Measurements from ENCODE around the gene SETBP1. TPM values are rescaled to one million over a fixed set of nuclear protein-coding genes. Genes with fewer than 3 reads are reported as not detected.

Gene SETBP1
- total RNA-seq, 1 experiment from 2014 or later, result 3.4 TPM

DNA sequence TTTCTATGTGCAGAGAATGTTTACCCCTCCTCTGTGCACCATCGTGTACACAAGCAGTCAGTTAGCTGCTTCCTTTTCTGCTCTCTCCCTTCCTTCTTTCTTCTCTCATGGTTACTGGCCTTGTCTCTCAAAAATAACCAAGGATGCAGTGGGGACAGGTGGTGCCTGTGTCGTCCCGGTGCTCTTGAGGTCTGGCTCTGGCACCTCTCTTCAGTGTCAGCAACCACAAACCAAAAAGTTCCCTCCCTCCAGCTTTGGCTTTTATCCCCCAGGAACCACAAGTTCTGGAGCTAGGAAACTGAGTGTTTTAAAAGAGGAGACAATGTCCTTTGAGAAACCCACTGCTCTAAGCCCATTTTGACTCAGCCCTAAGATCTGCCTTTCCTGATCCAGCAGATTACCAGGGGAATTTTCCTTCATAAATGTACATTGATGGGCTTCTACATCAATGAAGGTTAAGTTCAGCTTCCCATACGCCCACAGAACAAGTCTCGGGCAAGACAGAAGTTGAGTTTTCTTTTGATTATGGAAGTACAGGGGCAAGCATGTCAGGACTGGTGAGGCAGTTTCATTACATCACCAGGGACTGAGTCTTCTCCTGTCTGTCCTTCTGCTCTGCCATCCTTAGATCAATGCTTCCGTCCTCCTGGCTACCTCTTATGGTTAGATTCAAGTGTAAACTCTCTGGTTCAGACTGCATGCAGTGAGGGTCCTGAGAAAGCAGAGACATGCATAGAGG is 232.2 kb downstream of the SETBP1 start:
- Histone ChIP-seq H3K9me2 (replicated peaks; ENCODE audit: insufficient read depth, low read length) (no peaks in the 10 kb centered on the region), H3K27me3 (ENCODE audit: low read length) (no peaks in the 10 kb centered on the region), H3K27ac (ENCODE audit: low read length) (no peak overlapping the region), H3K4me1 (ENCODE audit: low read length) (no peaks in the 10 kb centered on the region), H3K4me2 (ENCODE audit: low read depth, low read length, poor library complexity, severe bottlenecking) (no peak overlapping the region), H2AFZ (ENCODE audit: low read length) (no peak overlapping the region), H3K4me3 (ENCODE audit: low read length) (no peak overlapping the region), H3K9ac (ENCODE audit: low read length) (no peak overlapping the region), H3K9me3 (ENCODE audit: low read length) (no peaks in the 10 kb centered on the region), H4K20me1 (ENCODE audit: insufficient read depth, low read depth, low read length) (no peaks in the 10 kb centered on the region), H3K36me3 (ENCODE audit: insufficient read depth, low read length) (no peaks in the 10 kb centered on the region), H3K79me2 (ENCODE audit: low read length) (no peaks in the 10 kb centered on the region)
- no peak for DNase-seq

DNA sequence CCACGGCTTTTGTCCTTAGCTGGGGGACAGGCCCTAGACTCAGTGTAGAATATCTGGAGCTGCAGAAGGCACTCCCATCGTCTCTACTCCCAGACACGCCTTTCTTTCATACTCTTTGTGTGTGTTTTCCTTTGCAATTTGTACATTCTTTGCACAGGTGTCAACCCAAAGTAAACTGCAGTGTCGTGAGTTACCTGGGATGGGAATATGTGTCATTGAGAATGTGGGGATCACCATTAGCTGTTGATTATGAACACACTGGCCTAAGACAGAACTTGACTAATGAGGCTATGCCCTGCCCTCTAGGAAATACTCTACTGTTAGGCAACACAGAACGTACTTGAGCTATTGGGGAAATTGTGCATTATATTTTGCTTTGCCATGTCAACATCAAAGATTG is 233.3 kb downstream of the SETBP1 start:
- Histone ChIP-seq H2AFZ (ENCODE audit: low read length) (no peak overlapping the region), H3K4me1 (ENCODE audit: low read length) (no peaks in the 10 kb centered on the region), H3K9me2 (replicated peaks; ENCODE audit: insufficient read depth, low read length) (no peaks in the 10 kb centered on the region), H3K27me3 (ENCODE audit: low read length) (no peaks in the 10 kb centered on the region), H3K4me2 (ENCODE audit: low read depth, low read length, poor library complexity, severe bottlenecking) (no peak overlapping the region), H3K27ac (ENCODE audit: low read length) (no peak overlapping the region), H4K20me1 (ENCODE audit: insufficient read depth, low read depth, low read length) (no peaks in the 10 kb centered on the region), H3K9ac (ENCODE audit: low read length) (no peak overlapping the region), H3K4me3 (ENCODE audit: low read length) (no peak overlapping the region), H3K9me3 (ENCODE audit: low read length) (no peaks in the 10 kb centered on the region), H3K79me2 (ENCODE audit: low read length) (no peaks in the 10 kb centered on the region), H3K36me3 (ENCODE audit: insufficient read depth, low read length) (no peaks in the 10 kb centered on the region)
- DNase-seq, result no peak

DNA sequence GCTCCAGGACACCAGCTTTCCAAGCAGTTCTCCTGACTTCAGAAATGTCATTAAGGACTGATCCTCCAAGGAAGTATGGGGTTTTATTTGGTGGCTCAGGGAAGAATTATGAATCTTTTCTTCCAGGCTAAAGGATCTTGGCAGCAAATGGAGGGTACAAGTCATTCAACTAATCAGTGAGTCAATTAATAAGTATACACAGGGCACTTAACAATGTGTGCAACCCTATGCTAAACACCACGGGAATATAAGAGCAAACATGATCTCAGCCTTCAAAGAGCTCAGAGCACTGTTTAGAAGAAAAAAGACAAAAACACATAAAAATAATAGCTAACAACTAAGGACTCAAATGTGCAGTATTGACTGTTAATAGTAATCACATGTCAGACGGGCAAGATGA is 234.5 kb downstream of the SETBP1 start:
- Histone ChIP-seq H3K9ac (ENCODE audit: low read length) (no peak overlapping the region), H2AFZ (ENCODE audit: low read length) (no peak overlapping the region), H3K27me3 (ENCODE audit: low read length) (no peaks in the 10 kb centered on the region), H3K79me2 (ENCODE audit: low read length) (no peaks in the 10 kb centered on the region), H3K9me2 (replicated peaks; ENCODE audit: insufficient read depth, low read length) (no peaks in the 10 kb centered on the region), H3K4me2 (ENCODE audit: low read depth, low read length, poor library complexity, severe bottlenecking) (no peak overlapping the region), H3K4me3 (ENCODE audit: low read length) (no peak overlapping the region), H4K20me1 (ENCODE audit: insufficient read depth, low read depth, low read length) (no peaks in the 10 kb centered on the region), H3K4me1 (ENCODE audit: low read length) (no peaks in the 10 kb centered on the region), H3K9me3 (ENCODE audit: low read length) (no peaks in the 10 kb centered on the region), H3K27ac (ENCODE audit: low read length) (no peak overlapping the region), H3K36me3 (ENCODE audit: insufficient read depth, low read length) (no peaks in the 10 kb centered on the region)
- no peak for DNase-seq

DNA sequence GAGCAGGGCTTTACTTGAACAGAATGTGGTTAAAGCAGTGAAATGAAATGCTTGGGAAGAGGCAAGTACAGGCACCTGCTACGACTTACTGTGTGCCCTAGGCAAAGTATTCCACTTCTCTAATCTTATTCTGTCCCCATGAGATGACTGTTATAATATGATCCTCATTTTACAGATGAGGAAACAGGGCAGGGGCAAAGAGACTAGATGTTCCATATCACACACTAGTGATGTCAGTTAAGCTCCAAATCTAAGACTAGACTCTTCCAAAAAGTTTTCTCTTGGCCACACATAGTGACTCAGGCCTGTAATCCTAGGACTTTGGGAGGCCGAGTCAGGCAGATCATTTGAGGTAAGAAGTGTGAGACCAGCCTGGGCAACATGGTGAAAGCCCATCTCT is 235.0 kb downstream of the SETBP1 start:
- Histone ChIP-seq H3K36me3 (ENCODE audit: insufficient read depth, low read length) (no peaks in the 10 kb centered on the region), H3K4me1 (ENCODE audit: low read length) (no peaks in the 10 kb centered on the region), H3K4me2 (ENCODE audit: low read depth, low read length, poor library complexity, severe bottlenecking) (no peak overlapping the region), H3K27ac (ENCODE audit: low read length) (no peak overlapping the region), H2AFZ (ENCODE audit: low read length) (no peak overlapping the region), H3K27me3 (ENCODE audit: low read length) (no peaks in the 10 kb centered on the region), H3K9ac (ENCODE audit: low read length) (no peak overlapping the region), H3K79me2 (ENCODE audit: low read length) (no peaks in the 10 kb centered on the region), H3K4me3 (ENCODE audit: low read length) (no peak overlapping the region), H3K9me3 (ENCODE audit: low read length) (no peaks in the 10 kb centered on the region), H4K20me1 (ENCODE audit: insufficient read depth, low read depth, low read length) (no peaks in the 10 kb centered on the region), H3K9me2 (replicated peaks; ENCODE audit: insufficient read depth, low read length) (no peaks in the 10 kb centered on the region)
- no peak for DNase-seq

DNA sequence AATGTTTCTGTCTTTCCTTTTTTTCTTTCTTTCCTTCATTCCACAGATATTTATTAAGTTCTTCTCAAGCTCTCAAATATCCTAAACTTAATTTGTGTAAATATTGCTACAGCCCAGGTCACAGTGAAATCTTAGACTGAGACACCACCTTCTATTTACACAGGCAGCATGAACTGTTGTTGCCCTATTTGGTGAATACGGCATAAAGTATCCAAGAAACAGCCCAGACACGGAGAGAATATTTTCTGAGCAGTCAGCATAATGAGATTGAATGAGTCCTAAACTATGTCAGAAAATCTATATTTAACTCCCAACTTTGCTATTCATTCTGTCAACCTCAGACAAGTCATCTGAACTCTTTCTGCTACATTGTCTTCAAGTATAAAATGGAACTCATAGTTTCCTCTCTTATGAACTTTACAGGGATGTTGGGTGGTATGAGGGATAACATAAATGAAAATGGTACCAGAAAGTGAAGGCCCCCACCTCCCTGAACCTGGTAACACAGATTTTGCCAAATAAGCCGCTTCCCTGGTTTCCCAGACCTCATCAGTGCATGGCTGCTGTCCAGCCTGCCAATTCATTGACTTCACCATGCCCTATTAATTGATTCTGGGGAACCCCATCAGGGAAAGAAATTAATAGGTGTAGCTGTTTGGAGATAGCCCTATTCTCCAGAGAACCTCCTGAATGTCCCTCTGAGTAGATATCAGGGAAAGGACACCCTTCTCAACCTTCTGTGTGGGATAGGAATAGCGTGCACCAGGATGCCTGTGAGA is 235.9 kb downstream of the SETBP1 start:
- no peaks in the 10 kb centered on the region for H3K9me2 ChIP-seq (replicated peaks; ENCODE audit: insufficient read depth, low read length)
- H3K4me3 ChIP-seq (ENCODE audit: low read length), result no peak overlapping the region
- H3K9me3 ChIP-seq (ENCODE audit: low read length), result no peaks in the 10 kb centered on the region
- no peaks in the 10 kb centered on the region for H4K20me1 ChIP-seq (ENCODE audit: insufficient read depth, low read depth, low read length)
- no peaks in the 10 kb centered on the region for H3K4me1 ChIP-seq (ENCODE audit: low read length)
- no peak overlapping the region for H2AFZ ChIP-seq (ENCODE audit: low read length)
- no peak for DNase-seq
- no peaks in the 10 kb centered on the region for H3K79me2 ChIP-seq (ENCODE audit: low read length)
- H3K9ac ChIP-seq (ENCODE audit: low read length), result no peak overlapping the region
- H3K27me3 ChIP-seq (ENCODE audit: low read length), result no peaks in the 10 kb centered on the region
- no peak overlapping the region for H3K27ac ChIP-seq (ENCODE audit: low read length)
- no peak overlapping the region for H3K4me2 ChIP-seq (ENCODE audit: low read depth, low read length, poor library complexity, severe bottlenecking)
- no peaks in the 10 kb centered on the region for H3K36me3 ChIP-seq (ENCODE audit: insufficient read depth, low read length)

DNA sequence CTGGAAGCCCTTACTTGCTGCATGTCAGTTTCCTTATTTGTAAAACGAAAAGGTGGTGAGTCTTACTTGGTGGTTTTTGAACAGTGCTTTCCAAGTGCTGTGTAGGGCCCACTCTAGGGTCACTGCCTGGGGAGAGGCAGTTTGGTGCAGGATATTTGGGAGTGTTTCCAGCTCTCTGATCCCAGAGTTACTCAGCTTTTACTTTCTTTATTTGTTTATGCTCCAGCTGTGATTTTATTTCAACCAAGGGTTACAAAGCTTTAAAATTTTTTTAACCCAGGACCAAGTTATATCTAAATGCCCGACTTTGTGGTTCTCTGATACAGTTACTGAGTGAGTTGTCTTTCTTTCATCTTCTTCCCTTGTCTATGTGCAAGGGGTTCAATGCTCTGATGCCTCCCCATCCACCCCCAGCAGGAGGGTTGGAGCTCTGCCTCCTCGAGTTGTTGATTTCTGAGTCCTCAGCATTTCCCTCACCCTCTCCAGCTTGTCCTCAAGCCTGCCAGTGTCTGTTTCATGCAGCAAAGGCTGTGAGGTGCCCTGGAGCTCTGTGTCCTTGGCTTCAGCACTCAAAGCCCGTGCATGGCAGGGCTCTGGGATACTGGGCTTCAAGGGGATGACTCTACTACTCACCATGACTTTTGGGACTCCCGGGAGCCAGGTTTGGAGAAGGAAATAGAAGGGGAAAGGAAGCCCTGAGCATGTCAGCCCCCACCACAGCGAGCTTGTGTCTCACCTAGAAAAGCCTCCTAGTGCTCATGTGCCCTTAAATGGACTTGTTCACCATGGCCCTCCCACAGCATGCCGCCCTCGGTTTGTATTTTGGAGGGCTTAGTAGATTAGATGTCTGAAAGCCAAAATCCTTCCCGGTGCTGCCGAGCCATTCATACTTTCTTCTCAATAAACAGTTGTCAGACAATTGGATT is 236.8 kb downstream of the SETBP1 start:
- Histone ChIP-seq H3K79me2 (ENCODE audit: low read length) (no peaks in the 10 kb centered on the region), H3K4me1 (ENCODE audit: low read length) (no peaks in the 10 kb centered on the region), H3K9me2 (replicated peaks; ENCODE audit: insufficient read depth, low read length) (no peaks in the 10 kb centered on the region), H3K27me3 (ENCODE audit: low read length) (no peaks in the 10 kb centered on the region), H3K4me3 (ENCODE audit: low read length) (no peak overlapping the region), H3K9ac (ENCODE audit: low read length) (no peak overlapping the region), H3K9me3 (ENCODE audit: low read length) (no peaks in the 10 kb centered on the region), H3K4me2 (ENCODE audit: low read depth, low read length, poor library complexity, severe bottlenecking) (no peak overlapping the region), H4K20me1 (ENCODE audit: insufficient read depth, low read depth, low read length) (no peaks in the 10 kb centered on the region), H3K27ac (ENCODE audit: low read length) (no peak overlapping the region), H2AFZ (ENCODE audit: low read length) (no peak overlapping the region), H3K36me3 (ENCODE audit: insufficient read depth, low read length) (no peaks in the 10 kb centered on the region)
- no peak for DNase-seq

DNA sequence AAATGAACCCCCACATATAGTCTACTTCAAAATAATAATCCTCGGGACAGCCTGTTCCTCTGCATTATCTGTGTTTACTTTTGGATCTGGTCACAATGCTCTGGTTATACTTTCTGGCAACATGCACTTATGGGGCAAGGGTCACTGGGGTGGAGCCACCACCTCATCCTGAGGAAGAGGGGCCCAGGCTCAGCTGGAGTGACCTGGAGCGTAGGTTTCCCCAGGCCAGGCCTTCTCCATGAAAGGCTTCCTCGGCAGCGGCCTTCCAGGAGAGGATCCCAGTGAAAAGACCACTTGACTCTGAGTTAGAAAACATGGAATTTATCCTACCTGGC is 237.4 kb downstream of the SETBP1 start:
- no peaks in the 10 kb centered on the region for H4K20me1 ChIP-seq (ENCODE audit: insufficient read depth, low read depth, low read length)
- no peaks in the 10 kb centered on the region for H3K36me3 ChIP-seq (ENCODE audit: insufficient read depth, low read length)
- no peaks in the 10 kb centered on the region for H3K79me2 ChIP-seq (ENCODE audit: low read length)
- no peak overlapping the region for H3K27ac ChIP-seq (ENCODE audit: low read length)
- H3K9ac ChIP-seq (ENCODE audit: low read length), result no peak overlapping the region
- H3K27me3 ChIP-seq (ENCODE audit: low read length), result no peaks in the 10 kb centered on the region
- no peak for DNase-seq
- no peak overlapping the region for H2AFZ ChIP-seq (ENCODE audit: low read length)
- H3K4me2 ChIP-seq (ENCODE audit: low read depth, low read length, poor library complexity, severe bottlenecking), result no peak overlapping the region
- no peaks in the 10 kb centered on the region for H3K4me1 ChIP-seq (ENCODE audit: low read length)
- no peaks in the 10 kb centered on the region for H3K9me2 ChIP-seq (replicated peaks; ENCODE audit: insufficient read depth, low read length)
- H3K9me3 ChIP-seq (ENCODE audit: low read length), result no peaks in the 10 kb centered on the region
- H3K4me3 ChIP-seq (ENCODE audit: low read length), result no peak overlapping the region

DNA sequence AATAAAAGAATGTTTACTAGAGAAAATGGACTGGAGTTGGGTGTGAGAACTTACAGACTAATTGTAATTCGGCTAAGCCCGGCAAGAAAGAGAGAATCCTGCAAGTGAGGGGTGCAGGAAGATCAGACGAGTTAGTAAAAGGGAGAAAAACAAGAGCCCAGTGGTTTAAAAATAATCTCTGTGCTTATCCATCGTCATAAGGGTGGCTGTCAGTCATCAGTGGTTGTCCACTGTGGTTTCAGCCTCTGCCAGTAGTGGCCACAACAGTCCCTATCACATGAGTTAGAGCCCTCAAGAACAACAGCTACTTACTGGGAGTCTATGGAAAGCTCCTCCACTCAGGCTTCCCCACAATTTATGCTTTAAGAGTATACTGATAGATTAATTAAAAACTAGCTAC is 239.8 kb downstream of the SETBP1 start:
- no peaks in the 10 kb centered on the region for H3K9me3 ChIP-seq (ENCODE audit: low read length)
- no peak overlapping the region for H3K9ac ChIP-seq (ENCODE audit: low read length)
- no peaks in the 10 kb centered on the region for H3K36me3 ChIP-seq (ENCODE audit: insufficient read depth, low read length)
- no peaks in the 10 kb centered on the region for H3K79me2 ChIP-seq (ENCODE audit: low read length)
- H3K9me2 ChIP-seq (replicated peaks; ENCODE audit: insufficient read depth, low read length), result no peaks in the 10 kb centered on the region
- no peaks in the 10 kb centered on the region for H4K20me1 ChIP-seq (ENCODE audit: insufficient read depth, low read depth, low read length)
- no peak overlapping the region for H2AFZ ChIP-seq (ENCODE audit: low read length)
- H3K4me2 ChIP-seq (ENCODE audit: low read depth, low read length, poor library complexity, severe bottlenecking), result no peak overlapping the region
- no peak for DNase-seq
- H3K27me3 ChIP-seq (ENCODE audit: low read length), result no peaks in the 10 kb centered on the region
- H3K4me3 ChIP-seq (ENCODE audit: low read length), result no peak overlapping the region
- H3K4me1 ChIP-seq (ENCODE audit: low read length), result no peaks in the 10 kb centered on the region
- H3K27ac ChIP-seq (ENCODE audit: low read length), result no peak overlapping the region
